NT2/D1 (cell line): ENCODE data around the gene CKS2.
"Not testable (repeated sequence)": the region's sequence is repeated elsewhere in the genome, so short reads cannot be mapped to it uniquely, and the experiment has no call there.

Experiments
- DNase-seq: peaks from one replicate; pipeline ENCODE4 v3.0.0-alpha.2; 2011; ENCODE audit warnings: low read depth, low spot score
- H3K27me3 ChIP-seq: 2 replicates; pipeline ENCODE4 v1.6.0; 2011; ENCODE audit warnings: mild to moderate bottlenecking; ENCODE audit not compliant: insufficient read length, insufficient read depth
- H3K36me3 ChIP-seq: 2 replicates; pipeline ENCODE4 v1.6.1; 2011; ENCODE audit warnings: mild to moderate bottlenecking, low read length, mixed read lengths; ENCODE audit not compliant: insufficient read depth, insufficient read length
- H3K4me1 ChIP-seq: 2 replicates; pipeline ENCODE4 v1.5.1; 2011; ENCODE audit not compliant: insufficient read depth, insufficient read length
- H3K4me3 ChIP-seq: 2 replicates; pipeline ENCODE4 v1.5.1; 2011; ENCODE audit warnings: low read depth; ENCODE audit not compliant: insufficient read length
- H3K9ac ChIP-seq: 2 replicates; pipeline ENCODE4 v1.6.0; 2011; ENCODE audit warnings: low read depth; ENCODE audit not compliant: insufficient read length
- H3K9me3 ChIP-seq: 2 replicates; pipeline ENCODE4 v1.5.1; 2011; ENCODE audit warnings: mild to moderate bottlenecking, low read length; ENCODE audit not compliant: insufficient read depth
- SUZ12 ChIP-seq: IDR thresholded peaks from 2 replicates; pipeline ENCODE4 v1.6.1; 2011; ENCODE audit not compliant: insufficient read length, insufficient read depth; ENCODE audit errors: extremely low read depth
- YY1 ChIP-seq: IDR thresholded peaks from 2 replicates; pipeline ENCODE4 v1.6.1; 2011; ENCODE audit not compliant: insufficient read length, insufficient read depth
- ZNF274 ChIP-seq: IDR thresholded peaks from 2 replicates; pipeline ENCODE4 v1.6.1; 2011; ENCODE audit warnings: mild to moderate bottlenecking, low read depth, low read length

CKS2 gene

GRCh38 chr9:89278997-89279739, 31.8 kb upstream of the CKS2 start:
- Histone ChIP-seq H3K36me3 (no peaks in the 10 kb centered on the region), H3K9me3 (peaks cover 43% of the 10 kb centered on the region), H3K4me1 (no peaks in the 10 kb centered on the region), H3K9ac (no peak overlapping the region), H3K27me3 (no peaks in the 10 kb centered on the region), H3K4me3 (no peak overlapping the region)
- no peak for TF ChIP-seq YY1
- TF ChIP-seq ZNF274, result no peak
- TF ChIP-seq SUZ12, result no peak
- DNase-seq, result peak; percentile 32

- H3K9me3 ChIP-seq, result peaks cover 24% of the 10 kb centered on the region
- no peak for TF ChIP-seq SUZ12
- no peak for TF ChIP-seq ZNF274
- TF ChIP-seq YY1, result no peak
Measured at GRCh38 chr9:89281106-89281505, 29.9 kb upstream of the CKS2 start.

GRCh38 chr9:89282248-89282968, 28.6 kb upstream of the CKS2 start:
- H3K4me3 ChIP-seq, H3K4me1 ChIP-seq, H3K36me3 ChIP-seq, DNase-seq, H3K9ac ChIP-seq, H3K27me3 ChIP-seq: not testable (repeated sequence)
- H3K9me3 ChIP-seq, result peaks cover 15% of the 10 kb centered on the region

More at GRCh38 chr9:89281106-89281505, 29.9 kb upstream of the CKS2 start:
- Histone ChIP-seq H3K36me3 (no peaks in the 10 kb centered on the region), H3K9ac (no peak overlapping the region), H3K27me3 (no peaks in the 10 kb centered on the region), H3K4me1 (no peaks in the 10 kb centered on the region), H3K4me3 (no peak overlapping the region)
- DNase-seq, result no peak

- no peaks in the 10 kb centered on the region for H3K27me3 ChIP-seq
- H3K4me1 ChIP-seq, result no peaks in the 10 kb centered on the region
- H3K9ac ChIP-seq, result no peak overlapping the region
- DNase-seq, result no peak
- H3K36me3 ChIP-seq, result peaks cover 4% of the 10 kb centered on the region
- H3K9me3 ChIP-seq, result 0 out of 2 replicates have a peak, but pooled peaks cover 4% of the 10 kb centered on the region
- H3K4me3 ChIP-seq, result no peak overlapping the region
- TF ChIP-seq ZNF274 (no peak), YY1 (no peak), SUZ12 (no peak)
Measured at GRCh38 chr9:89284076-89284475, 26.9 kb upstream of the CKS2 start.

- TF ChIP-seq YY1 (no peak), SUZ12 (no peak), ZNF274 (no peak)
- H3K9ac ChIP-seq, result no peak overlapping the region
- no peaks in the 10 kb centered on the region for H3K4me1 ChIP-seq
- peaks cover 4% of the 10 kb centered on the region for H3K36me3 ChIP-seq
- H3K9me3 ChIP-seq, result peaks cover 23% of the 10 kb centered on the region
- H3K4me3 ChIP-seq, result no peak overlapping the region
- H3K27me3 ChIP-seq, result no peaks in the 10 kb centered on the region
- no peak for DNase-seq
Measured at GRCh38 chr9:89291741-89292140, 19.3 kb upstream of the CKS2 start.

GRCh38 chr9:89293014-89293413, 18.0 kb upstream of the CKS2 start:
- no peak for DNase-seq
- no peak overlapping the region for H3K9ac ChIP-seq
- H3K9me3 ChIP-seq, result peaks cover 35% of the 10 kb centered on the region
- no peak for TF ChIP-seq SUZ12
- no peak for TF ChIP-seq ZNF274
- TF ChIP-seq YY1, result no peak
- H3K4me3 ChIP-seq, result no peak overlapping the region
- no peaks in the 10 kb centered on the region for H3K27me3 ChIP-seq
- H3K36me3 ChIP-seq, result no peaks in the 10 kb centered on the region
- H3K4me1 ChIP-seq, result no peaks in the 10 kb centered on the region

- no peak overlapping the region for H3K9ac ChIP-seq
- H3K4me3 ChIP-seq, result no peak overlapping the region
- peak; percentile 68 for DNase-seq
- H3K27me3 ChIP-seq, result no peaks in the 10 kb centered on the region
- no peaks in the 10 kb centered on the region for H3K36me3 ChIP-seq
- TF ChIP-seq ZNF274, result no peak
- TF ChIP-seq YY1, result no peak
- no peak for TF ChIP-seq SUZ12
- no peaks in the 10 kb centered on the region for H3K4me1 ChIP-seq
- peaks cover 35% of the 10 kb centered on the region for H3K9me3 ChIP-seq
Measured at GRCh38 chr9:89295400-89295799, 15.6 kb upstream of the CKS2 start.

GRCh38 chr9:89301996-89302395, 9.0 kb upstream of the CKS2 start:
- H3K36me3 ChIP-seq, H3K27me3 ChIP-seq, H3K9ac ChIP-seq, DNase-seq, H3K4me1 ChIP-seq, H3K4me3 ChIP-seq: not testable (repeated sequence)
- peaks cover 32% of the 10 kb centered on the region for H3K9me3 ChIP-seq
